Mucosa of descending colon (tissue), 3 donors: Measurements from ENCODE around the gene ISCU. TPM values are rescaled to one million over a fixed set of nuclear protein-coding genes. Genes with fewer than 3 reads are reported as not detected.

Experiments used
- ATAC-seq: fragments of 200-7000 bp; cut with Tn5 transposase; one replicate; pipeline ENCODE4 v1.9.1; 2020; ENCODE audit warnings: mild to moderate bottlenecking, moderate library complexity
- DNase-seq, 3 donors: peaks; one replicate each; pipeline ENCODE4 v3.0.0-alpha.2; 2020
- H3K36me3 ChIP-seq: fragments of 200-600 bp; one replicate; pipeline ENCODE4 v1.8.0; 2021; ENCODE audit warnings: low read depth, mild to moderate bottlenecking
- H3K4me1 ChIP-seq: fragments of 200-600 bp; one replicate; pipeline ENCODE4 v1.8.0; 2021; ENCODE audit warnings: low read depth, mild to moderate bottlenecking
- H3K4me3 ChIP-seq: fragments of 200-600 bp; one replicate; pipeline ENCODE4 v1.8.0; 2021; ENCODE audit warnings: mild to moderate bottlenecking
- H3K9me3 ChIP-seq: fragments of 200-600 bp; one replicate; pipeline ENCODE4 v1.8.0; 2021; ENCODE audit warnings: mild to moderate bottlenecking
- intact Hi-C, 2 donors: fragments of 100-400 bp; cut with DNase I in 1 of 2; cut with micrococcal nuclease in 1 of 2; formaldehyde crosslinking; loops; one replicate each; pipeline versions ENCODE4 v1.11.0 to v1.11.1; 2022; cut with DNase I, micrococcal nuclease
- total RNA-seq, 3 donors: library from RNA; stranded (reverse); fragmentation: NEBNext Ultra II Directional in 2 of 3; extraction: Animal tissue kit (Norgen Biotek cat#: 25700) in 2 of 3; gene quantifications; one replicate each; pipeline versions ENCODE4 v1.2.1 to v1.2.4, GENCODE V29; 2021 to 2023
- TF ChIP-seq, protein P1 (sequence below): fragments of 200-600 bp; IDR thresholded peaks from one replicate; pipeline ENCODE4 v1.8.0; 2022; ENCODE audit warnings: antibody characterized with exemption, mild to moderate bottlenecking
- donor health status: DM: no; HTN: no; CAD: no; lungs with moderate emphysema.
- donor health status: DM: no; HTN: no; CAD: no.
- donor health status: DM: no; HTN: yes; CAD: no.

The ISCU gene
- total RNA-seq, 3 donors from 2014 or later, result 94.7 to 155 (median 107) TPM

DNA sequence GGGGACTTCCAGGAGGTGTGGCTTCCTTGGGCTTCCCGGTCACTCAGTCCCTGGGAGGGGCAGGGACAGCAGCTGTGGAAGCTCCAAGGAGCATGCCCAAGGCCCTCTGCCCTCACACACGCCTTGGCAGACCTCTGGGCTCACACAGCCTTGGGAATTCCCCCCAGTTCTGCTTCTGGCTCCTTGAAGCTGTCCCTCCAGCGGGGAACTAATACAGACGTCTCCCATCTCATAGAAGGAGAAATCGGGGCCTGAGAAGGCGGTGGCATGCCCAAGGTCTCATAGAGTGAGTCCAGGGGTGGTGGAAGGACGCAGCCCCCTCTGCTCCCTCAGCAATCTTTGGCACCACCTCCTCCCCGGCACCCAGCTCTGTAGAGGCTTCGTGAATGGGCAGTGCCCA lies 51.2 kb downstream of the ISCU start:
- no peaks in the 10 kb centered on the region for H3K36me3 ChIP-seq
- intact Hi-C loops, result no loop called here
- H3K4me3 ChIP-seq, result no peak overlapping the region
- H3K4me1 ChIP-seq, result peaks cover 6% of the 10 kb centered on the region
- TF ChIP-seq, protein P1, sequence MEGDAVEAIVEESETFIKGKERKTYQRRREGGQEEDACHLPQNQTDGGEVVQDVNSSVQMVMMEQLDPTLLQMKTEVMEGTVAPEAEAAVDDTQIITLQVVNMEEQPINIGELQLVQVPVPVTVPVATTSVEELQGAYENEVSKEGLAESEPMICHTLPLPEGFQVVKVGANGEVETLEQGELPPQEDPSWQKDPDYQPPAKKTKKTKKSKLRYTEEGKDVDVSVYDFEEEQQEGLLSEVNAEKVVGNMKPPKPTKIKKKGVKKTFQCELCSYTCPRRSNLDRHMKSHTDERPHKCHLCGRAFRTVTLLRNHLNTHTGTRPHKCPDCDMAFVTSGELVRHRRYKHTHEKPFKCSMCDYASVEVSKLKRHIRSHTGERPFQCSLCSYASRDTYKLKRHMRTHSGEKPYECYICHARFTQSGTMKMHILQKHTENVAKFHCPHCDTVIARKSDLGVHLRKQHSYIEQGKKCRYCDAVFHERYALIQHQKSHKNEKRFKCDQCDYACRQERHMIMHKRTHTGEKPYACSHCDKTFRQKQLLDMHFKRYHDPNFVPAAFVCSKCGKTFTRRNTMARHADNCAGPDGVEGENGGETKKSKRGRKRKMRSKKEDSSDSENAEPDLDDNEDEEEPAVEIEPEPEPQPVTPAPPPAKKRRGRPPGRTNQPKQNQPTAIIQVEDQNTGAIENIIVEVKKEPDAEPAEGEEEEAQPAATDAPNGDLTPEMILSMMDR, result no peak
- DNase-seq (no peak), ATAC-seq (peak; percentile 26)
- H3K9me3 ChIP-seq, result no peaks in the 10 kb centered on the region

DNA sequence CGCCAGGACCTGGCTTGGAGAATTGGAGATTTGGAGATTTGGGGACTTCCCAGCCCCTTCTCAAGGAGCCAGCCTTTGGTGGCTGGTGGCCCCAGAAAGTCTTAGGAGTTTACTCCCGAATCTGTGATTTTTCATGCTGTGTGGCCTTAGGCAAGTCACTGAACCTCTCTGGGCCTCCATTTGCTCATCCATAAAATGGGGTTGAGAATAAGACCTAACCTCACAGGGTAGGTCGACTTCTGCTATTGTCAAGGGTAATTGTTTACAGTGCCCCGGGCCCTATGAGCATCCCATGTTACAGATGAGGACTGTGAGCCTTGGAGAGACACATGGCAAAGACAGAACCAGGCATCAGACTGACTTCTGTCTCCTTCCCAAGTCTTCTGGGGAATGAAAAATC lies 51.6 kb downstream of the ISCU start:
- H3K4me3 ChIP-seq, result no peak overlapping the region
- ATAC-seq (no peak), DNase-seq (no peak)
- no peaks in the 10 kb centered on the region for H3K36me3 ChIP-seq
- intact Hi-C loops, result no loop called here
- no peaks in the 10 kb centered on the region for H3K9me3 ChIP-seq
- TF ChIP-seq, protein P1, result no peak
- H3K4me1 ChIP-seq, result peaks cover 6% of the 10 kb centered on the region

DNA sequence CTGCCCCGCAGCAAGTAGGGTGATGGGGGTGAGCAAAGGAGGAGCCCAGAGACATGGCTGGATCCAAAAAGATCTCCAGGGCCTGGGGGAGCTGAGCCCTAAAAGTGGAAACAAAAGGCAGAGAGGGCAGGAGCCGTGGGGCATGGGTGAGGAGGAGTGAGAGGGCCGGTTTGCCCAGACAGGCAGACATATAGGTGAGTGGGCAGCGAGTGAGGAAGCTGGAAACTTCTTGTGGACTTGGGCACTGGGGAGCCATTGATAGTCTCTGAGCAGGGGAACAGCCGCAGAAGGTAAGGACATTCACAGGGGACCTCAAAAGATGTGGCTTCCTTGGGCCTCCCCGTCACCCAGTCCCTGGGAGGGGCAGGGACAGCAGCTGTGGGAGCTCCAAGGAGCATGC lies 52.2 kb downstream of the ISCU start:
- DNase-seq (no peak), ATAC-seq (no peak)
- H3K4me3 ChIP-seq, result no peak overlapping the region
- H3K9me3 ChIP-seq, result no peaks in the 10 kb centered on the region
- TF ChIP-seq, protein P1, result no peak
- intact Hi-C loops, result loop anchor here (5.0 kb wide), 3 partner anchors 47 to 338 kb away; partner anchors contain the start of genes ISCU (in 1 of the 2) and SART3 (in 1 of the 2)
- H3K36me3 ChIP-seq, result no peaks in the 10 kb centered on the region
- H3K4me1 ChIP-seq, result peaks cover 6% of the 10 kb centered on the region

DNA sequence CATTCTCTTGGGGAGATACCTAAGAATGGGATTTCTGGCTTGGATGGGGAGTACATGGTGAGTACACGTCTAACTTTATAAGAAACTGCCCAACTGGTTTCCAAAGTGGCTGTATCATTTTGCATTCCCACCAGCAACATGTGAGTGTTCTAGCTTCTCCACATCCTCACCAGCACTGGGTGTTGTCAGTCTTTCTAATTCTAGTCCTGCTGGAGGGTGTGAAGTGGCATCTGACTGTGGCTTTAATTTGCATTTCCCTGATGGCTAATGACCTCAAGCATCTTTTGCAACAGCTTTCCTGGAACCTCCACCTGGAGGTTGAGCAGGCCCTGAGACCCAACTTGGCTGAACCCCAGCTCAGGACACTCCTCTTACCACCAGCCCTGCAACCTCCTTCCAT lies 53.5 kb downstream of the ISCU start:
- DNase-seq, result no peak
- ATAC-seq, result no peak
- TF ChIP-seq, protein P1, result no peak
- Histone ChIP-seq H3K4me3 (no peak overlapping the region), H3K9me3 (no peaks in the 10 kb centered on the region), H3K36me3 (no peaks in the 10 kb centered on the region), H3K4me1 (peaks cover 6% of the 10 kb centered on the region)
- intact Hi-C loops, result loop anchor here (5.0 kb wide), 3 partner anchors 49 to 336 kb away; partner anchors contain the start of genes ISCU (in 1 of the 2) and SART3 (in 1 of the 2)

DNA sequence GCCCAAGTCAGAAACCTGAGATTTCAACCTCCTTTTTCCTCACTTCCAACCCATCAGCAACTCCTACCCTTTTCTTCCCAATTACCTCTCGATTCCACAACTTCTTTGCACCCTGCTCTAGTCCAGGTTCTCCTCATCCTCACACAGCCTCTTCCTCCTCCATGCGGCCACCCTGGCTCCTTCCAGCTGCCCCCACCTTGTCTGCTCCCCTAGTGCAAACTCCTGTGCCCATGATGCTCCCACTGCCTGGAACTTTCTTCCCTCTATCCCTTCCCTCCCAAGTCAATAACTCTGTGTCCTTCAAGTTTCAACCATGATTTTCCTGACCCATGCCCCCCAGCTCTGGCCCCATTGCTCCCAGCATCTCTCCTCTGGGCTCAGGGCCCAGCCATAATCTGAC lies 54.0 kb downstream of the ISCU start:
- no peaks in the 10 kb centered on the region for H3K9me3 ChIP-seq
- H3K36me3 ChIP-seq, result no peaks in the 10 kb centered on the region
- H3K4me1 ChIP-seq, result peaks cover 6% of the 10 kb centered on the region
- TF ChIP-seq, protein P1, result no peak
- DNase-seq (no peak), ATAC-seq (no peak)
- intact Hi-C loops, result loop anchor here (5.0 kb wide), 3 partner anchors 49 to 336 kb away; partner anchors contain the start of genes ISCU (in 1 of the 2) and SART3 (in 1 of the 2)
- no peak overlapping the region for H3K4me3 ChIP-seq
